HG03575 (cell line): ENCODE measurements around the gene CNTNAP5.

Experiments
- ATAC-seq: cut with Tn5 transposase; IDR thresholded peaks from one replicate; pipeline ENCODE4 v1.9.1; 2021; ENCODE audit not compliant: unreplicated experiment, insufficient number of reproducible peaks, low FRiP score; ENCODE audit errors: extremely low read depth

The CNTNAP5 gene

GRCh38 chr2:124308319-124309062, 283.4 kb downstream of the CNTNAP5 start:
- ATAC-seq = no peak

- no peak for ATAC-seq
Measured at GRCh38 chr2:124309563-124310138, 284.6 kb downstream of the CNTNAP5 start.

GRCh38 chr2:124310671-124311070, 285.6 kb downstream of the CNTNAP5 start:
- no peak for ATAC-seq

GRCh38 chr2:124314084-124314483, 289.0 kb downstream of the CNTNAP5 start:
- ATAC-seq = no peak

DNA sequence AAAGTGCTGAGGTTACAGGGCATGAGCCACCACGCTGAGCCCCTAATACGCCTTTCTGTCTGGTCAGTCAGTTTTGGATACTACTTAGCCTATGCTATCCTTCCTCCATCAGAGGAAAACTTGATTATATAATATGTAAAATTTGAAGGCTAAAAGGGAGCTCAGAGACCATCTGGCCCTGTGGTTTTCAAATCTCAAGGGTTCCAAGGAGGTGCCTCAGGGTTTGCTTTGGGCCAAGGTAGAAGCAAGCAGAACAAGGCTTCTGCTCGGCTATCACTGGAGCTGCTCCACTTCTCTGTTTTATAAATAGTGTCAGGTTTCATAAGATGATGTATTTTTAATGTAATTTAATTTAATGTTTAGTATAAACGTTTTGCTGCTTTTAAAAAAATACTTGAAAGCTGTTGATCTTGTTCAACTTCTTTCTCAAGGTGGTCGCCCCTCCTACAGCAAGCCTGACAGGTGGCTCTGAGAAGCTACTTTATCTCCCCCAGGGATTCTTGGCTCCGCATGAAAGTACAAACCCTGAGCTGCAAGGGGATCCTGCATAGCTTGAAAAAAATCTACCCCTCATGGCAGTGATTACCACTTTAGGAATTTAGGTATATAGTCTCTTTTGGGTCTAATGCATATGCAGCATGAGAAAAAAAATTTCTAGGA, 290.3 kb downstream of the CNTNAP5 start:
- ATAC-seq = no peak

- ATAC-seq = no peak
Measured at GRCh38 chr2:124316133-124316532, 291.0 kb downstream of the CNTNAP5 start.

DNA sequence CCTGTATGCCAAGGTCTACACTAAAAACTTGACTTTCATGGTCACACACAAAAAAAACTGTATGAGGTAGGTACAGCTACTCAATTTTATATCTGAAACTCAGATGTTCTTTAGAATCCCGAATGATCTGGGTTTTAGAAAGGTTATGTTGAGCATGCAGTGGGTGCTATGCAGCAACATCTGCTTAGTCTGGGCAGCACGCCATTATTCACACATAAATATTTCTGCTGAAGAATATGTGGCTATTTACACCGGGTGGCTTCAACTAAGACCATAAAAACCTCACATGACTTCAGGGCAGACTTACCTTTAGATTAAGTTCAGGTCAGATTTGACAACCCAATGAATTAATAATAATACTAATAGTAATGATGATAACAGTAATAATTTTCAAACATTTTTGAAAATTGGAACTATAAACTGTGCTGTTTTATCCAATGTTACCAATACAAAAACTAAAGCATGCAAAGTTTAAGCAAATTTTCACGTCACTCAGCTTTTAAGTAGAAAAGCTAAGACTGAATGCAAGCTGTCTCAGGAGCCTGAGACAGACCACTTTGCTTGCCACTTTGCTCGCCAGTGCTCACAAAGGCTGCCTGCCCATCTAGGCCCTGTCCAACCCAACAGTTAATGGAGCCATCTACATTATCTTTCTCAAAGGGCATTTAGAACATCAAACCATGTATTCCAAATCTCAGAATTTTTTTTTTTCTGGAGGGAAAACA, 292.0 kb downstream of the CNTNAP5 start:
- ATAC-seq = no peak

GRCh38 chr2:124317628-124318027, 292.5 kb downstream of the CNTNAP5 start:
- ATAC-seq = no peak

DNA sequence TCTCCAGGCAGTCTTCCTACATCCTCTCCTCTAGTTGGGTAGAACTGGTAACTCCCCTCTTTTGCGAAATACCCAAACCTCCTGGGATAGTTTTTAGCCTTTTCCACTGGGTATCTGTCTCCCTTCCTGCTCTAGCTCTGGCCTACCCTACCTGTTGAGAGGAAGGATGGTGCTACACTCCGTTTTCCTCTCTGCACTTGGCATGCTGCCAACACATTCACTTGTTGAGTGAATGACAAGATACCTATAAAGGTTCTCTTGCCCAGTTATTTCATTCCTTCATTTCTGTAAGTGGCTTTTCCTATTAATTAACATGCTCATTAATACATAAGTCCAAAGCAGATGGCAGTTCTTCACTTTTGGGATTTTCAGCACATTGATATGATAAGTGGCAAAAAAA, 293.8 kb downstream of the CNTNAP5 start:
- ATAC-seq = no peak

- no peak for ATAC-seq
Measured at GRCh38 chr2:124319577-124319976, 294.5 kb downstream of the CNTNAP5 start.

DNA sequence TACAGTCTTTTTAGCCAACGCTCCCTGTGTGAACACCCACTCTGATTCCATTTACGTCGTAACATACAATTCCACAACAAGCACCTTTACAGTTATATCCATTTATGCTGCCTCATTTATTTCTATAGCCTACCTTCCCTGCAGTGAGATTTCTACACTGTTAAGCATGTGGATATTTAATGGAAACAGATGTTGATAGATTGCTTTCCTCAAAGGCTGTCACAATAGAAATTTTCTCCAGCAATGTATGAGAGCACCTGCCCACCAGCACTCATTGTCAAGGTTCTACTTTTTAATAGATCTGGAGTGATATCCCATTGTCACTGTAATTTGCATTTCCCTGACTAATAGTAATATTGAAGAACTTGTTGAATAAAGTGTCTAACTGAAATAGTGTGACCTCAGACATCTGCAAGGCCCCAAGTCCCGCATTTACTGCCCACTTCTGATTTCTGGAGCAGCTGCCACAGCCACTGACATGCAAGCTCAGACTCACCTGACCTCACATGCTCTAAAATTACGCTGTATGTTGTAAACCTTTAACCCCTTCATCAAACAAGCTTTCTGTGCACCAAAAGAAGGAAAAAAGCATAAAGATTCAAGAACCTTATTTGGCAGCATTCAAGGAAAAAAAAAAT, 295.1 kb downstream of the CNTNAP5 start:
- no peak for ATAC-seq

DNA sequence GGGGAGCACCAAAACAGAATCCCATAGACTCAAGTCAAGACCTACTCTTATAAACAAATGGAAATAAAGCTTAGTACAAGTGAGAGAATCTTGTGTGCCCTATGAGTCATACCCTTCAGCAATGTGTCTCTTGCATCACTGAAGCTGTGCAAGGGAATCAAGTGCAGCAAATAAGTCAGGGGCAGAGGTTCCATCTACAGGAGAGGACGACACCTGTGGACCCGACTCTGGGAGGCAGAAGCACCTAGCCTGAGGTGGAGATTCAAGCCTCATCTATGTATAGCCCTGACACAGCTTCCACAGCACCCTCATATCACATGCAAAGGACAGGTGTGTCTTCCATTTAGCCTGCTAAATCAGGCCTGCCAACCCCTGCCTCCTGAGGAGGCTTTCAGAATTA, 298.2 kb downstream of the CNTNAP5 start:
- ATAC-seq = no peak

- ATAC-seq = no peak
Measured at GRCh38 chr2:124325667-124326440, 300.8 kb downstream of the CNTNAP5 start.

DNA sequence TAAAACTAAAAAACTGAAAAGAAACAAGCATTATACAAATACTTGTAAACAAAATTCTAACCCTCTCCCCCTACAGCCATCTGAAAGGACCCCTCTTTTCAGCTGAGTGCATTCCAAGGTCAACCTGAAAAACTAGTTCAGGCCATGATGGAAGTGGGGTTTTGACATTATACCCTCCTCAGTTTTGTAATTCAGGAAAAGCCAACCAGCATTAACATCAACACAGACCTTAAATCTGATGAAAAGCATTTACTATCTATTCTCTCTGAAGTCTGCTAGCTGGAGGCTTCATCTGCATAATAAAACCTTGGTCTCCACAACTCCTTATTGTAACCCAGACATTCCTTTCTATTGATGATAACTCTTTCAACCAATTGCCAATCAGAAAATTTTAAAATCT, 302.2 kb downstream of the CNTNAP5 start:
- ATAC-seq = no peak

DNA sequence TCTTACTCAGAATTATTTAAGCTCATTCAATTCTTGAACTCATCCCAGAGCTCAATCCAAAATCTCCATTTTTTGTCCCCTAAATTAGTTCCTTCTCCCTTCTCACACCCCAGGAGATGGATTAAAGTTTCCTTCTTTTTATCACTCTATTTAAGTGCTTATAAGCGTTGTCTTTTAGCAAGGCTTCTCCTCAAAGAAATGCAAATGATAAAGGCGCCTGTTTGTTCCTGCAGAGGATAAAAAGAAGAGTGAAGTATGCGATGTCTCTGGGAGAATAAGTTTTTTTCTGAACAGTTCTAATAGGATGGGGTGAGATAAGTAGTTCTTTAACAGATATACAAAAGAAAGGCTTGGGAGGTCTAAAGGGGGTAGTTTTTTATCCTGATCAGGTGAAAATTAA, 303.3 kb downstream of the CNTNAP5 start:
- ATAC-seq = no peak

DNA sequence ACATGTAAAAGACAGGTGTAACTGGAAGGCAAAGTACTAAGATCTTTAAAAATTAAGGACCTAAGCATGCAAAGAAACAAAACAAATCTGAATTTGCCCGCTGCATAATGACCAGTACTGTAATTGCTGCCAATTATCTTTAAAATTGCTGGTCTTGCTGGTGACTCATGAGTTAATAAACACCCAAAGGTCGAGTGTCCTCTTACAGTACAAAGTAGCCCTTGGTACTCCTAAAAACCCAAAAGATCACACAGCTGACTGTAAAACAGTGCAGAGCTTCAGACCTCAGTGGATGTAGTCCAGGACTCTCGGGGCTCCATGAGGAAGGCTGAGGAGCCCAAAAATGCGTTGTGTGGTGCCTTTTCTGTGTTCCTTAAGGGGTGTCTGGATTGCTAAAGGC, 308.7 kb downstream of the CNTNAP5 start:
- ATAC-seq = no peak

GRCh38 chr2:124335058-124335457, 310.0 kb downstream of the CNTNAP5 start:
- ATAC-seq = no peak

GRCh38 chr2:124339709-124340108, 314.6 kb downstream of the CNTNAP5 start:
- ATAC-seq = no peak
